ENCODE measurements around the gene FHIT.

DNA sequence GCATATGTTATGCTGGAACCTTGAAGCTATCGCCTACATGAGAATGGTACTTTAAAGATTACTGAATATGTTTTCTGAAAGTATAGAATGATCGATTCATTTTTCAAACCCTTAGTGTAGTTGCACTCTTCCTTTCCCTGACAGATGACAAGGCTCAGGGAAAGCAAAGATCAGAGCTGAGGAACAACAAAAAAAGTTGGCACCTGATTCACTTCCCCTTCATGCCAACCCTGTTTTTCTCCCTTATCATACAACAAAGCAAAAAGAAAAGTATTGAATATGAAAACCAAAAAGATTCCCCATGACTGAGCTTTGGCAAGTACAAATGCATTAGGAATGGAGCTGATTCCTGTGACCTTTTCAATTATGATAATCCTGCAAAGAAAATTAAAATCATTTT lies 1012.7 kb downstream of the FHIT start:
- TF ChIP-seq, protein P1, sequence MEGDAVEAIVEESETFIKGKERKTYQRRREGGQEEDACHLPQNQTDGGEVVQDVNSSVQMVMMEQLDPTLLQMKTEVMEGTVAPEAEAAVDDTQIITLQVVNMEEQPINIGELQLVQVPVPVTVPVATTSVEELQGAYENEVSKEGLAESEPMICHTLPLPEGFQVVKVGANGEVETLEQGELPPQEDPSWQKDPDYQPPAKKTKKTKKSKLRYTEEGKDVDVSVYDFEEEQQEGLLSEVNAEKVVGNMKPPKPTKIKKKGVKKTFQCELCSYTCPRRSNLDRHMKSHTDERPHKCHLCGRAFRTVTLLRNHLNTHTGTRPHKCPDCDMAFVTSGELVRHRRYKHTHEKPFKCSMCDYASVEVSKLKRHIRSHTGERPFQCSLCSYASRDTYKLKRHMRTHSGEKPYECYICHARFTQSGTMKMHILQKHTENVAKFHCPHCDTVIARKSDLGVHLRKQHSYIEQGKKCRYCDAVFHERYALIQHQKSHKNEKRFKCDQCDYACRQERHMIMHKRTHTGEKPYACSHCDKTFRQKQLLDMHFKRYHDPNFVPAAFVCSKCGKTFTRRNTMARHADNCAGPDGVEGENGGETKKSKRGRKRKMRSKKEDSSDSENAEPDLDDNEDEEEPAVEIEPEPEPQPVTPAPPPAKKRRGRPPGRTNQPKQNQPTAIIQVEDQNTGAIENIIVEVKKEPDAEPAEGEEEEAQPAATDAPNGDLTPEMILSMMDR (IDR thresholded peaks at IDR 0.05) = no peak
- no peak for TF ChIP-seq POLR2A (IDR thresholded peaks at IDR 0.05)

Data from transverse colon (tissue), 3 donors.